BJ (cell line): ENCODE measurements around the gene COPS4. TPM values are rescaled to one million over a fixed set of nuclear protein-coding genes. Genes with fewer than 3 reads are reported as not detected.

Source experiments
- CTCF ChIA-PET: fragments of 350-600 bp; formaldehyde crosslinking; extraction: SDS; loops from one replicate; lab custom pipeline; 2021; ENCODE audit warnings: antibody characterized with exemption, inconsistent platforms; lab: Yijun Ruan, JAX
- POLR2A ChIA-PET: fragments of 300-600 bp; sonication (Branson Sonifier 250); formaldehyde crosslinking; extraction: SDS; loops from one replicate; lab custom pipeline; 2021; ENCODE audit warnings: antibody characterized with exemption; lab: Charles Lee
- DNase-seq: peaks from one replicate; pipeline ENCODE4 v3.0.0-alpha.2; 2011; ENCODE audit warnings: low read depth
- H3K27me3 ChIP-seq: 2 replicates; pipeline ENCODE4 v1.6.0; 2011; ENCODE audit warnings: low read length; ENCODE audit not compliant: control insufficient read depth, insufficient read depth
- H3K36me3 ChIP-seq: 2 replicates; pipeline ENCODE4 v1.5.1; 2011; ENCODE audit warnings: low read length; ENCODE audit not compliant: control insufficient read depth, insufficient read depth
- H3K4me3 ChIP-seq: 2 replicates; pipeline ENCODE4 v1.5.1; 2011; ENCODE audit warnings: low read depth, mild to moderate bottlenecking, control low read depth, low read length
- polyA plus RNA-seq: library from polyadenylated mRNA; depleted of rRNA; stranded (reverse); fragments of >200 nt; gene quantifications from 2 replicates; pipeline ENCODE4 v1.2.3, GENCODE V29; 2011
- TF ChIP-seq, protein P1 (sequence below): IDR thresholded peaks from 2 replicates; pipeline ENCODE4 v1.5.1; 2011; ENCODE audit warnings: low read depth, mild to moderate bottlenecking, control low read depth, inconsistent platforms, low read length, moderate library complexity; ENCODE audit not compliant: insufficient read depth

Gene COPS4
- polyA plus RNA-seq, 1 experiment = 70.2 TPM

DNA sequence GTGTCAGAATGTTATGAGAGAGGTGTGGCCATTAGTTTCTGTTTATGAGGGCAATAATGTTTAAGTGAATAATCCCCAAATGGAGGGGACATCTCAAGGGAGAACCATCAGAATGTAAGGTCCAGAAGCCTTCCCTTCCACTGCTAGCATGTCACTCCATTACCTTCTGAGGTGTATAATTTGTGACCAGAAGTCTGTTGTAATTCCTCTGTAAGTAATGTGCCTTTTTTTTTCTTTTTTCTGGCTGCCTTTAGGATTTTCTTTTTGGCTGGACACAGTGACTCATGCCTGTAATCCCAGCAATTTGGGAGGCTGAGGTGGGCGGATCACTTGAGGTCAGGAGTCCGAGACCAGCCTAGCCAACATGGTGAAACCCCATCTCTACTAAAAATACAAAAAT lies 10.8 kb upstream of the COPS4 start:
- POLR2A ChIA-PET = interaction anchor here (0.6 kb wide), 1 partner anchor 13 kb away, joined by 21 read pairs; no protein-coding TSS in a partner anchor
- Histone ChIP-seq H3K36me3 (no peaks in the 10 kb centered on the region), H3K27me3 (no peaks in the 10 kb centered on the region), H3K4me3 (no peak overlapping the region)
- TF ChIP-seq, protein P1, sequence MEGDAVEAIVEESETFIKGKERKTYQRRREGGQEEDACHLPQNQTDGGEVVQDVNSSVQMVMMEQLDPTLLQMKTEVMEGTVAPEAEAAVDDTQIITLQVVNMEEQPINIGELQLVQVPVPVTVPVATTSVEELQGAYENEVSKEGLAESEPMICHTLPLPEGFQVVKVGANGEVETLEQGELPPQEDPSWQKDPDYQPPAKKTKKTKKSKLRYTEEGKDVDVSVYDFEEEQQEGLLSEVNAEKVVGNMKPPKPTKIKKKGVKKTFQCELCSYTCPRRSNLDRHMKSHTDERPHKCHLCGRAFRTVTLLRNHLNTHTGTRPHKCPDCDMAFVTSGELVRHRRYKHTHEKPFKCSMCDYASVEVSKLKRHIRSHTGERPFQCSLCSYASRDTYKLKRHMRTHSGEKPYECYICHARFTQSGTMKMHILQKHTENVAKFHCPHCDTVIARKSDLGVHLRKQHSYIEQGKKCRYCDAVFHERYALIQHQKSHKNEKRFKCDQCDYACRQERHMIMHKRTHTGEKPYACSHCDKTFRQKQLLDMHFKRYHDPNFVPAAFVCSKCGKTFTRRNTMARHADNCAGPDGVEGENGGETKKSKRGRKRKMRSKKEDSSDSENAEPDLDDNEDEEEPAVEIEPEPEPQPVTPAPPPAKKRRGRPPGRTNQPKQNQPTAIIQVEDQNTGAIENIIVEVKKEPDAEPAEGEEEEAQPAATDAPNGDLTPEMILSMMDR = no peak
- CTCF ChIA-PET = no interaction called here
- no peak for DNase-seq

DNA sequence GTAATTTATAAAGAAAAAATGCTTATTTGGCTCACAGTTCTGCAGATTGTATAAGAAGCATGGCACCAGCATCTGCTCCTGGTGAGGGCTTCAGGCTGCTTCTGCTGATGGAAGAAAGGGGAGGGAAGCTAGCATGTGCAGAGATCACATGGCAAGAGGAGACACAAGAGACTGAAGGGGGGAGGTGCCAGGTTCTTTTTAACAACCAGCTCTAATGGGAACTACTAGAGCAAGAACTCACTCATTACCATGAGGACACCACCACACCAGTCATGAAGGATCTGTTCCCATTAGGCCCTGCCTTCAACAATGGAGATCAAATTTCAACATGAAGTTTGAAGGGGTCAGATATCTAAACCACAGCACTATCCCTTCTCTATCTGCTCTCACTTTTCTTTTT lies 9.4 kb upstream of the COPS4 start:
- TF ChIP-seq, protein P1 = no peak
- no peaks in the 10 kb centered on the region for H3K36me3 ChIP-seq
- no peak overlapping the region for H3K4me3 ChIP-seq
- DNase-seq = no peak
- POLR2A ChIA-PET = interaction anchor here (0.7 kb wide), 1 partner anchor 14 kb away, joined by 4 read pairs; no protein-coding TSS in a partner anchor
- CTCF ChIA-PET = interaction anchor here (0.7 to 1.2 kb wide), 2 partner anchors 13 to 382 kb away, joined by 3 read pairs; no protein-coding TSS in a partner anchor
- no peaks in the 10 kb centered on the region for H3K27me3 ChIP-seq

DNA sequence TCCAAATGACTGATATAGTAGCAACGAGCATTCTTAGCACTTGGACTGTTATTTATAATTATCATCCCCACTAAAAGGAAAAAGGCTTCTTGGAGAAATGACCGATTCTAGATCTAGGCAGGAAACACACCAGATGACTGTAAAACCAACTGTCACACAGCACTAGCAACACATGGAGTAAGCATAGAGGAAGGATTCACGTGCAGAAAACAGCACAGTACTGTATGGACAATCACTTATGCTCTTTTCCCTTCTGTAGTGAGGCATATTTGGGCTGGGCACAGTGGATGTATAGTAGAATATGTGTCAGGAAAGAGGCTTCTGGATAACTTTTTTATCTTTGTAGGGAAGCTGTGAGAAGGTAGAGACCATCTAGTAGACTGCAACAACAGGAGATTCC lies 6.0 kb upstream of the COPS4 start:
- peaks cover 3% of the 10 kb centered on the region; the same call in 1 of the 2 replicates for H3K27me3 ChIP-seq
- no peak for DNase-seq
- ChIA-PET POLR2A (no interaction called here), CTCF (no interaction called here)
- TF ChIP-seq, protein P1 = no peak
- H3K4me3 ChIP-seq = no peak overlapping the region
- H3K36me3 ChIP-seq = no peaks in the 10 kb centered on the region

DNA sequence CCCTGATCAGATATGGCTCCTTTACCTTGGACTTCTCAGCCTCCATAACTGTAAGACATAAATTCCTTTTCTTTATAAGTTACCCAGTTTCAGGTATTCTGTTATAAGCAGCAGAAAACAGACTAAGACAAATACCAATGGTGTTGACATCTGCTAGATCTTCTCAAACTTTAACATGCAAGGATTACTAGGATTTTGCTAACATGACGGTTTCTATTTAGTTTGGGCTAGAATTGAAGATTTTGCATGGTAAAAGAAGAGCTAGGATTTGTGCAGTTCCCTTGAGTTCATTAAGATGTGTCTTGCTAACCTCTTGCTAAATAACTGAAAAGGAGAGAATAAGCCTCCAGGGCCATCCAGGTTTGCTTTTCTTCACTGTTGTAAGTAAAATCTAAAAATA lies 5.3 kb upstream of the COPS4 start:
- H3K27me3 ChIP-seq = peaks cover 3% of the 10 kb centered on the region; the same call in 1 of the 2 replicates
- H3K4me3 ChIP-seq = no peak overlapping the region
- TF ChIP-seq, protein P1 = no peak
- ChIA-PET CTCF (no interaction called here), POLR2A (no interaction called here)
- no peak for DNase-seq
- no peaks in the 10 kb centered on the region for H3K36me3 ChIP-seq

DNA sequence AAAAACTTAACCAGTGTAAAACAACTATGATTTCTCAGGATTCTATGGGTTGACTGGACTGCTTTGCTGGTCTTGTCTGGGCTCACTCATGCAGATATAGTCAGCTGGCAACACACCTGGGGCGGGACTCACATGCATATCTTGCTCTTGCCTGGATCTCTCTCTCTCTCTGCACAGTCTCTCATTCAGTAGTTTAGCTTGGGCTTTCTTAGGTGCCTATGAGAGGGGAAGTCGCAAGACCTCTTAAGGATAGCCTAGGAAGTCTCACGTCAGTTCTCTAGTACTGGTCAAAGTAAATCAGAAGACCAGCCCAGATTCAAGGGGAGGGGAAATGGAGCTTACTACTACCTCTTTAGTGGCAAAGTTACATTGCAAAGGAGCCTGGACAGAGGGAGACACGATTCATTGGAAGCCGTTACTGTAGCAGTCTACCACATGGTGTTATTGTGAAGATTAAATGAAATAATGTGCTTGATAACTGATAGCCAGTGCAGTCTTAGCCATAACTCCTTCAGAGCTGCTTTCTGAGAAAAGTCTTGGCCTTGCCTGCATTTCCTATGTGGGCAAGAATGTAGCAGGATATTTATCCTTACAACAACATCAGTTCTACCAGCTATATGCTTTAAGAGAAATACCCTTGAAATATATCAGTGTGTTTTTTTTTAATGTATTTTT lies 2.1 kb downstream of the COPS4 start:
- TF ChIP-seq, protein P1 = no peak
- Histone ChIP-seq H3K4me3 (0 out of 2 replicates have a peak overlapping the region, but pooled peaks have one; percentile 14), H3K36me3 (no peaks in the 10 kb centered on the region), H3K27me3 (no peaks in the 10 kb centered on the region)
- no peak for DNase-seq
- ChIA-PET CTCF (interaction anchor here (0.6 to 2.6 kb wide), 8 partner anchors 8 to 245 kb away, joined by 3 to 12 read pairs (median 3); no protein-coding TSS in a partner anchor), POLR2A (interaction anchor here (0.6 kb wide), 2 partner anchors 26 to 78 kb away, joined by 3 to 11 read pairs; partner anchors contain the start of gene LIN54)
